ENCODE data around the gene RALA. TPM values are rescaled to one million over a fixed set of nuclear protein-coding genes. Genes with fewer than 3 reads are reported as not detected.
A peak's percentile ranks its signal among the peaks of the same experiment; 100 is the strongest.

Gene RALA
- total RNA-seq, 1 donor from 2014 or later: 23.8 TPM

- H3K4me3 ChIP-seq (ENCODE audit: low read depth, low read length): no peak overlapping the region
- no peak for TF ChIP-seq CTCF (conservative IDR thresholded peaks at IDR 0.05; ENCODE audit: low read depth, low read length)
- DNase-seq (ENCODE audit: low read depth): no peak
Measured at GRCh38 chr7:39618868-39619267, 4.5 kb upstream of the RALA start.

- TF ChIP-seq CTCF (conservative IDR thresholded peaks at IDR 0.05; ENCODE audit: low read depth, low read length): no peak
- no peak overlapping the region for H3K4me3 ChIP-seq (ENCODE audit: low read depth, low read length)
Measured at GRCh38 chr7:39620486-39620885, 2.9 kb upstream of the RALA start.

GRCh38 chr7:39621261-39621660, 2.1 kb upstream of the RALA start:
- TF ChIP-seq CTCF (conservative IDR thresholded peaks at IDR 0.05; ENCODE audit: low read depth, low read length): no peak
- no peak overlapping the region for H3K4me3 ChIP-seq (ENCODE audit: low read depth, low read length)
- DNase-seq (ENCODE audit: low read depth): no peak

More at GRCh38 chr7:39620486-39620885, 2.9 kb upstream of the RALA start:
- DNase-seq (ENCODE audit: low read depth): no peak

- TF ChIP-seq CTCF (conservative IDR thresholded peaks at IDR 0.05; ENCODE audit: low read depth, low read length): no peak
- DNase-seq (ENCODE audit: low read depth): no peak
- H3K4me3 ChIP-seq (ENCODE audit: low read depth, low read length): peak overlapping the region; percentile 80
Measured at GRCh38 chr7:39621784-39622411, 1.5 kb upstream of the RALA start.

- no peak for DNase-seq (ENCODE audit: low read depth)
- H3K4me3 ChIP-seq (ENCODE audit: low read depth, low read length): peak overlapping the region; percentile 80
- no peak for TF ChIP-seq CTCF (conservative IDR thresholded peaks at IDR 0.05; ENCODE audit: low read depth, low read length)
Measured at GRCh38 chr7:39622609-39623008, 763 bp upstream of the RALA start.

- peak overlapping the region; percentile 80 for H3K4me3 ChIP-seq (ENCODE audit: low read depth, low read length)
- no peak for TF ChIP-seq CTCF (conservative IDR thresholded peaks at IDR 0.05; ENCODE audit: low read depth, low read length)
- no peak for DNase-seq (ENCODE audit: low read depth)
Measured at GRCh38 chr7:39623732-39624441, 515 bp downstream of the RALA start.

- peak overlapping the region; percentile 80 for H3K4me3 ChIP-seq (ENCODE audit: low read depth, low read length)
- no peak for DNase-seq (ENCODE audit: low read depth)
- no peak for TF ChIP-seq CTCF (conservative IDR thresholded peaks at IDR 0.05; ENCODE audit: low read depth, low read length)
Measured at GRCh38 chr7:39624442-39624807, 1.1 kb downstream of the RALA start.

Measured in epithelial cell of proximal tubule (primary cell).